HT1080 (cell line): Measurements from ENCODE around the gene MACROD2. TPM values are rescaled to one million over a fixed set of nuclear protein-coding genes. Genes with fewer than 3 reads are reported as not detected.

Experiments
- DNase-seq: peaks from one replicate; pipeline ENCODE4 v3.0.0-alpha.2; 2015; ENCODE audit warnings: low read depth
- total RNA-seq: library from RNA; depleted of rRNA; stranded (reverse); fragments of >200 nt; shearing (Covaris generic); gene quantifications from 2 replicates; pipeline ENCODE4 v1.2.3, GENCODE V29; 2014

Gene MACROD2
- total RNA-seq, 1 experiment from 2014 or later: 1.2 TPM

- DNase-seq: no peak
These were observed 642.1 kb downstream of the MACROD2 start for GRCh38 chr20:14637441-14637840.

GRCh38 chr20:14643146-14643545 is 647.8 kb downstream of the MACROD2 start:
- DNase-seq: no peak

GRCh38 chr20:14643556-14643955 is 648.2 kb downstream of the MACROD2 start:
- no peak for DNase-seq

- no peak for DNase-seq
These were observed 649.2 kb downstream of the MACROD2 start for GRCh38 chr20:14644306-14645097.

GRCh38 chr20:14647016-14647415 is 651.7 kb downstream of the MACROD2 start:
- DNase-seq: no peak

- DNase-seq: no peak
These were observed 654.3 kb downstream of the MACROD2 start for GRCh38 chr20:14649662-14650061.

- DNase-seq: no peak
These were observed 662.1 kb downstream of the MACROD2 start for GRCh38 chr20:14657266-14658005.

GRCh38 chr20:14664101-14664500 is 668.8 kb downstream of the MACROD2 start:
- DNase-seq: no peak

- no peak for DNase-seq
These were observed 671.4 kb downstream of the MACROD2 start for GRCh38 chr20:14666696-14667095.

- no peak for DNase-seq
These were observed 671.9 kb downstream of the MACROD2 start for GRCh38 chr20:14667226-14667625.

GRCh38 chr20:14672066-14672465 is 676.8 kb downstream of the MACROD2 start:
- DNase-seq: no peak

- DNase-seq: no peak
These were observed 677.8 kb downstream of the MACROD2 start for GRCh38 chr20:14673164-14673563.

GRCh38 chr20:14677455-14677854 is 682.1 kb downstream of the MACROD2 start:
- DNase-seq: no peak

GRCh38 chr20:14685183-14685582 is 689.9 kb downstream of the MACROD2 start:
- no peak for DNase-seq

GRCh38 chr20:14687313-14687712 is 692.0 kb downstream of the MACROD2 start:
- DNase-seq: peak; percentile 46

GRCh38 chr20:14688005-14688404 is 692.7 kb downstream of the MACROD2 start:
- DNase-seq: no peak

- no peak for DNase-seq
These were observed 696.7 kb downstream of the MACROD2 start for GRCh38 chr20:14691994-14692393.

GRCh38 chr20:14696478-14696877 is 701.2 kb downstream of the MACROD2 start:
- no peak for DNase-seq

- DNase-seq: no peak
These were observed 701.6 kb downstream of the MACROD2 start for GRCh38 chr20:14696937-14697336.

GRCh38 chr20:14698125-14698524 is 702.8 kb downstream of the MACROD2 start:
- DNase-seq: no peak

- DNase-seq: no peak
These were observed 703.5 kb downstream of the MACROD2 start for GRCh38 chr20:14698605-14699373.

- DNase-seq: peak; percentile 53
These were observed 705.3 kb downstream of the MACROD2 start for GRCh38 chr20:14700639-14700960.
